Endothelial cell of umbilical vein (primary cell): ENCODE measurements around the gene ZEB1. TPM values are rescaled to one million over a fixed set of nuclear protein-coding genes. Genes with fewer than 3 reads are reported as not detected.

Source experiments
- BruUV-seq: library from RNA; stranded (reverse); fragments of 400-500 nt; replicated peaks from 2 replicates; lab custom pipeline; 2021; lab: Mats Ljungman, UMichigan
- CTCF ChIA-PET: fragments of 300-600, 350-600 bp; sonication (Branson Sonifier 250); formaldehyde crosslinking; loops from one replicate; lab custom pipeline; 2021; ENCODE audit warnings: antibody characterized with exemption, inconsistent platforms; lab: Charles Lee
- POLR2A ChIA-PET: fragments of 300-600, 350-600 bp; sonication (Branson Sonifier 250); formaldehyde crosslinking; loops from one replicate; lab custom pipeline; 2021; ENCODE audit warnings: antibody characterized with exemption, inconsistent platforms; lab: Charles Lee
- DNase-seq: peaks from one replicate; pipeline ENCODE4 v3.0.0-alpha.2; 2011; ENCODE audit warnings: low read depth, low spot score
- FAIRE-seq: peaks from 2 replicates; lab custom pipeline; 2011; peaks lifted over from hg19 to GRCh38; lab: Jason Lieb, UNC
- H2AFZ ChIP-seq: 2 replicates; pipeline ENCODE4 v1.6.0; 2012; ENCODE audit warnings: low read depth, low read length, control low read depth, inconsistent platforms
- H3K27ac ChIP-seq: 2 replicates; pipeline ENCODE4 v1.5.1; 2011; ENCODE audit warnings: low read depth, mild to moderate bottlenecking, control low read depth, low read length, moderate library complexity; ENCODE audit not compliant: insufficient read depth
- H3K27me3 ChIP-seq, 2 experiments: 2 replicates each; pipeline versions ENCODE4 v1.6.0 to v1.6.1; 2011; ENCODE audit warnings: low read length in 2 of 2, mixed read lengths in 1 of 2; ENCODE audit not compliant: control insufficient read depth in 2 of 2, insufficient read depth in 2 of 2
- H3K36me3 ChIP-seq, 2 experiments: 2 replicates in 1 of 2; 3 replicates in 1 of 2; pipeline ENCODE4 v1.5.1; 2011; ENCODE audit warnings: low read length in 2 of 2, mild to moderate bottlenecking in 1 of 2, moderate library complexity in 1 of 2; ENCODE audit not compliant: control insufficient read depth in 2 of 2, insufficient read depth in 2 of 2; ENCODE audit errors: extremely low read depth in 1 of 2
- H3K4me1 ChIP-seq: 3 replicates; pipeline ENCODE4 v1.5.1; 2011; ENCODE audit warnings: mild to moderate bottlenecking, low read length; ENCODE audit not compliant: control insufficient read depth, insufficient read depth; ENCODE audit errors: extremely low read depth
- H3K4me2 ChIP-seq: 2 replicates; pipeline ENCODE4 v1.6.1; 2011; ENCODE audit warnings: low read length, control low read depth, mixed read lengths; ENCODE audit not compliant: insufficient read depth
- H3K4me3 ChIP-seq, 3 experiments: fragments of 200-600 bp in 1 of 3; sonication (generic), shearing (Covaris generic) in 1 of 3; replicated peaks in 1 of 3; 2 replicates each; pipeline ENCODE4 v1.5.1; 2011 to 2016; ENCODE audit warnings: control low read depth in 3 of 3, low read length in 3 of 3, mild to moderate bottlenecking in 2 of 3, inconsistent platforms in 1 of 3, low read depth in 1 of 3, moderate library complexity in 1 of 3; ENCODE audit not compliant: insufficient read depth in 1 of 3
- H3K79me2 ChIP-seq: 2 replicates; pipeline ENCODE4 v1.6.0; 2012; ENCODE audit warnings: low read length, inconsistent platforms; ENCODE audit not compliant: control insufficient read depth, insufficient read depth
- H3K9ac ChIP-seq: replicated peaks from 2 replicates; pipeline ENCODE3; 2011; ENCODE audit warnings: low read length, control low read depth; ENCODE audit not compliant: insufficient read depth; ENCODE audit errors: extremely low read depth
- H3K9me1 ChIP-seq: replicated peaks from 3 replicates; pipeline ENCODE4 v1.6.0; 2011; ENCODE audit warnings: mild to moderate bottlenecking, low read length; ENCODE audit not compliant: control insufficient read depth, insufficient read depth; ENCODE audit errors: extremely low read depth
- H3K9me3 ChIP-seq: replicated peaks from 2 replicates; pipeline ENCODE4 v1.5.1; 2012; ENCODE audit warnings: low read length, inconsistent platforms; ENCODE audit not compliant: control insufficient read depth, insufficient read depth
- H4K20me1 ChIP-seq: replicated peaks from 2 replicates; pipeline ENCODE3; 2011; ENCODE audit warnings: mild to moderate bottlenecking, low read length; ENCODE audit not compliant: control insufficient read depth, insufficient read depth; ENCODE audit errors: extremely low read depth
- CTCF ChIP-seq, 2 donors: IDR thresholded peaks; 1 replicate in 1 of 2; 2 replicates in 1 of 2; pipeline ENCODE4 v1.5.1; 2011; ENCODE audit warnings: low read length in 2 of 2, mild to moderate bottlenecking in 2 of 2, moderate library complexity in 2 of 2, control low read depth in 1 of 2, inconsistent platforms in 1 of 2, low read depth in 1 of 2; ENCODE audit not compliant: insufficient read depth in 1 of 2; ENCODE audit errors: extremely low read depth in 1 of 2
- EZH2 ChIP-seq: IDR thresholded peaks from 2 replicates; pipeline ENCODE4 v1.6.1; 2012; ENCODE audit warnings: borderline replicate concordance, low read depth, mild to moderate bottlenecking, moderate library complexity, low read length, inconsistent platforms; ENCODE audit not compliant: severe bottlenecking
- FOS ChIP-seq: IDR thresholded peaks from 2 replicates; pipeline ENCODE4 v1.6.1; 2011; ENCODE audit warnings: mild to moderate bottlenecking, low read length, moderate library complexity, borderline replicate concordance; ENCODE audit not compliant: insufficient read depth
- GATA2 ChIP-seq: IDR thresholded peaks from 2 replicates; pipeline ENCODE4 v1.7.0; 2011; ENCODE audit warnings: low read depth, mild to moderate bottlenecking, moderate library complexity, mixed read lengths, low read length; ENCODE audit not compliant: insufficient read length, insufficient read depth
- JUN ChIP-seq: IDR thresholded peaks from 2 replicates; pipeline ENCODE4 v1.6.1; 2011; ENCODE audit warnings: borderline replicate concordance, low read depth; ENCODE audit not compliant: insufficient read length, insufficient read depth
- MAX ChIP-seq: IDR thresholded peaks from 2 replicates; pipeline ENCODE4 v1.6.1; 2011; ENCODE audit not compliant: insufficient read depth, insufficient read length
- MYC ChIP-seq: IDR thresholded peaks from one replicate; pipeline ENCODE4 v1.6.1; 2011; ENCODE audit warnings: mild to moderate bottlenecking, low read depth, low read length
- POLR2A ChIP-seq: IDR thresholded peaks from 2 replicates; pipeline ENCODE4 v1.6.1; 2012; ENCODE audit warnings: low read depth, mild to moderate bottlenecking, control low read depth, low read length
- POLR2AphosphoS5 ChIP-seq: IDR thresholded peaks from 2 replicates; pipeline ENCODE4 v1.6.1; 2012; ENCODE audit warnings: low read depth, mild to moderate bottlenecking, control low read depth, low read length, moderate library complexity; ENCODE audit not compliant: insufficient read depth
- dilution Hi-C: fragments of 300-500 bp; cut with MboI; formaldehyde crosslinking; loops from one replicate; pipeline ENCODE4 v1.15.0; 2019; ENCODE audit warnings: low sequenced_read_pairs; ENCODE audit not compliant: extremely low pct_ligation_motif_present
- intact Hi-C: fragments of 100-400 bp; cut with micrococcal nuclease; formaldehyde crosslinking; loops from one replicate; pipeline ENCODE4 v1.10.0; 2022
- polyA plus RNA-seq, 4 experiments: library from polyadenylated mRNA; depleted of rRNA in 3 of 4; stranded (reverse) in 3 of 4; unstranded in 1 of 4; fragments of >200 nt; gene quantifications; 2 replicates each; pipeline versions ENCODE4 v1.2.1 to v1.2.3, GENCODE V29; 2011 to 2012; ENCODE audit warnings: missing spikeins in 1 of 4
- total RNA-seq: library from RNA; stranded (reverse); gene quantifications from 2 replicates; pipeline ENCODE4 v1.2.3, GENCODE V29; 2021

ZEB1 gene
- total and polyA plus RNA-seq, 2 donors (not counting 3 experiments of a cell fraction or from before 2014, with no cell fraction given), result 19.8 to 130 TPM

GRCh38 chr10:31358688-31359330, 39.8 kb downstream of the ZEB1 start:
- Histone ChIP-seq H3K4me3 (no peak overlapping the region), H3K4me2 (no peak overlapping the region), H4K20me1 (peaks cover 7% of the 10 kb centered on the region), H2AFZ (no peak overlapping the region), H3K9me3 (no peaks in the 10 kb centered on the region), H3K79me2 (peaks cover 94% of the 10 kb centered on the region), H3K27me3 (no peaks in the 10 kb centered on the region), H3K9me1 (no peaks in the 10 kb centered on the region), H3K27ac (no peak overlapping the region), H3K4me1 (peaks cover 9% of the 10 kb centered on the region), H3K9ac (no peak overlapping the region), H3K36me3 (no peaks in the 10 kb centered on the region)
- intact Hi-C loops, result no loop called here
- no peak for TF ChIP-seq JUN
- TF ChIP-seq FOS, result no peak
- no peak for TF ChIP-seq POLR2AphosphoS5
- no peak for TF ChIP-seq POLR2A
- no peak for TF ChIP-seq EZH2
- TF ChIP-seq MYC, result no peak
- TF ChIP-seq CTCF (IDR thresholded peaks at IDR 0.05; ENCODE audit: extremely low read depth in 1 of 2, insufficient read depth in 1 of 2, low read depth in 1 of 2, low read length in 2 of 2), result no peak
- no peak for TF ChIP-seq MAX
- TF ChIP-seq GATA2, result no peak
- dilution Hi-C loops, result no loop called here
- BruUV-seq, result no TSS peak
- POLR2A ChIA-PET, result no interaction called here
- FAIRE-seq (no peak), DNase-seq (no peak)
- CTCF ChIA-PET, result interaction anchor here (0.8 to 1.3 kb wide), 3 partner anchors 13 to 575 kb away, joined by 3 read pairs; no protein-coding TSS in a partner anchor
